SU-DHL-6 (cell line): ENCODE data around the gene ITGAE.

Experiments used
- EZH2phosphoT487 ChIP-seq: fragments of 200-600 bp; sonication (generic), shearing (Covaris generic); conservative IDR thresholded peaks from 2 replicates; pipeline ENCODE4 v1.6.1; 2018; ENCODE audit warnings: mild to moderate bottlenecking, antibody characterized with exemption, low read length, moderate library complexity, mixed read lengths
- TF ChIP-seq, protein P1 (sequence below): fragments of 200-600 bp; sonication (generic); IDR thresholded peaks from one replicate; pipeline ENCODE4 v1.5.1; 2017; ENCODE audit warnings: antibody characterized with exemption, mild to moderate bottlenecking, low read length, moderate library complexity; ENCODE audit not compliant: insufficient read depth, poor library complexity, severe bottlenecking

DNA sequence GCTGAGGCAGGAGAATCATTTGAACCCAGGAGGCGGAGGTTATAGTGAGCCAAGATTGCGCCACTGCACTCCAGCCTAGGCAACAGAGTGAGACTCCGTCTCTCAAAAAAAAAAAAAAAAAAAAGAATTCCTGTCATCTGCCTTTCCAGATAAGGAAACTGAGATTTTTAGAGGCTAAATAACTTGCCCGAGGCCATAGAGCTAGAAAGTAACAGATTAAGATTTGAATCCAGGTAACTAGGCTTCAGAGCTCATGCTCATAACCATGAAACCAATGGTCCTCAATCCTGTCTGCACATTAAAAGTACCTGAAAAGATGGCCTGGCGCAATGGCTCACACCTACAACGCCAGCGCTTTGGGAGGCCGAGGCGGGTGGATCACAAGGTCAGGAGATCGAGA, 35.6 kb upstream of the ITGAE start:
- TF ChIP-seq, protein P1, sequence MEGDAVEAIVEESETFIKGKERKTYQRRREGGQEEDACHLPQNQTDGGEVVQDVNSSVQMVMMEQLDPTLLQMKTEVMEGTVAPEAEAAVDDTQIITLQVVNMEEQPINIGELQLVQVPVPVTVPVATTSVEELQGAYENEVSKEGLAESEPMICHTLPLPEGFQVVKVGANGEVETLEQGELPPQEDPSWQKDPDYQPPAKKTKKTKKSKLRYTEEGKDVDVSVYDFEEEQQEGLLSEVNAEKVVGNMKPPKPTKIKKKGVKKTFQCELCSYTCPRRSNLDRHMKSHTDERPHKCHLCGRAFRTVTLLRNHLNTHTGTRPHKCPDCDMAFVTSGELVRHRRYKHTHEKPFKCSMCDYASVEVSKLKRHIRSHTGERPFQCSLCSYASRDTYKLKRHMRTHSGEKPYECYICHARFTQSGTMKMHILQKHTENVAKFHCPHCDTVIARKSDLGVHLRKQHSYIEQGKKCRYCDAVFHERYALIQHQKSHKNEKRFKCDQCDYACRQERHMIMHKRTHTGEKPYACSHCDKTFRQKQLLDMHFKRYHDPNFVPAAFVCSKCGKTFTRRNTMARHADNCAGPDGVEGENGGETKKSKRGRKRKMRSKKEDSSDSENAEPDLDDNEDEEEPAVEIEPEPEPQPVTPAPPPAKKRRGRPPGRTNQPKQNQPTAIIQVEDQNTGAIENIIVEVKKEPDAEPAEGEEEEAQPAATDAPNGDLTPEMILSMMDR, result no peak
- no peak for TF ChIP-seq EZH2phosphoT487
